GM12872 (cell line): Measurements from ENCODE around the gene TMEM200A.

Source experiments
- TF ChIP-seq, protein P1 (sequence below): IDR thresholded peaks from 3 replicates; pipeline ENCODE4 v1.5.1; 2011; ENCODE audit warnings: low read depth, mild to moderate bottlenecking, low read length, moderate library complexity; ENCODE audit not compliant: insufficient read depth

TMEM200A gene

DNA sequence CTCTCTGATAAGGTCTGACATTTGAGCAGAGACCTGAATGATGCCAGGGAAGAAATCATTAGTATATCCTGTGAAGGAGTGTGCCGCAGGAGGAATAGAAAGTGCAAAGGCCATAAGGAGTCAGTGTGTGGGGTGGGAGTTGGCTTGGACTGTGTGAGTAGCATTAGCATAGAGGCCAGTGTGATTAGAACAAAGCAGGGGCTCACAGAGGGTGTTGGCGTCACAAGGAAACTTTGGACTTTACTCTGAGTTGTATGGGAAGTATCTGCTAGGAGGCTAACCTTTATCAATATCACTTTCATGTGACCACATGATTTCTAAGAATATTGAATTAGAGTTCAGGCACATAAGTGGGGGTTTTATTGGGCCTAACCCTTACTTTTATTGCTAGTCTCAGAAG, 12.1 kb downstream of the TMEM200A start:
- TF ChIP-seq, protein P1, sequence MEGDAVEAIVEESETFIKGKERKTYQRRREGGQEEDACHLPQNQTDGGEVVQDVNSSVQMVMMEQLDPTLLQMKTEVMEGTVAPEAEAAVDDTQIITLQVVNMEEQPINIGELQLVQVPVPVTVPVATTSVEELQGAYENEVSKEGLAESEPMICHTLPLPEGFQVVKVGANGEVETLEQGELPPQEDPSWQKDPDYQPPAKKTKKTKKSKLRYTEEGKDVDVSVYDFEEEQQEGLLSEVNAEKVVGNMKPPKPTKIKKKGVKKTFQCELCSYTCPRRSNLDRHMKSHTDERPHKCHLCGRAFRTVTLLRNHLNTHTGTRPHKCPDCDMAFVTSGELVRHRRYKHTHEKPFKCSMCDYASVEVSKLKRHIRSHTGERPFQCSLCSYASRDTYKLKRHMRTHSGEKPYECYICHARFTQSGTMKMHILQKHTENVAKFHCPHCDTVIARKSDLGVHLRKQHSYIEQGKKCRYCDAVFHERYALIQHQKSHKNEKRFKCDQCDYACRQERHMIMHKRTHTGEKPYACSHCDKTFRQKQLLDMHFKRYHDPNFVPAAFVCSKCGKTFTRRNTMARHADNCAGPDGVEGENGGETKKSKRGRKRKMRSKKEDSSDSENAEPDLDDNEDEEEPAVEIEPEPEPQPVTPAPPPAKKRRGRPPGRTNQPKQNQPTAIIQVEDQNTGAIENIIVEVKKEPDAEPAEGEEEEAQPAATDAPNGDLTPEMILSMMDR: no peak

DNA sequence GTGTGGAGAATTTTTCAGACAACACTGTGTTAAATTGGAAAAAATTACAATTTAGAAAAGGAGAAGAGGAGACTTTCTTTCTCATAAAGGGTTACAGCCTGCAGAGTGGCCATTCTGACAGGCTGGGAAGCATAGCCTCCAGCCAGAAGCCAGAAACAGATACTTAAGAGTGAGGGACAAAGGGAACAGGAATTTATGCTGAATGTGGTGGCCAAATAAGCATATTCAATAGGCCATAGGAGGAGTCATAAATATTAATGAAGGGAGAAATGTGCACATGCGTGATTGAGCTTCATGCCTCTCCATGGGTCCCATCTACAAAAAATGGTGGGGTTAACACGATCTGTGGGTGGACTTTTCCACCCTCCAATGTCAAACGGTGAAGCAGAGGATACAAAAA, 13.4 kb downstream of the TMEM200A start:
- TF ChIP-seq, protein P1: no peak

DNA sequence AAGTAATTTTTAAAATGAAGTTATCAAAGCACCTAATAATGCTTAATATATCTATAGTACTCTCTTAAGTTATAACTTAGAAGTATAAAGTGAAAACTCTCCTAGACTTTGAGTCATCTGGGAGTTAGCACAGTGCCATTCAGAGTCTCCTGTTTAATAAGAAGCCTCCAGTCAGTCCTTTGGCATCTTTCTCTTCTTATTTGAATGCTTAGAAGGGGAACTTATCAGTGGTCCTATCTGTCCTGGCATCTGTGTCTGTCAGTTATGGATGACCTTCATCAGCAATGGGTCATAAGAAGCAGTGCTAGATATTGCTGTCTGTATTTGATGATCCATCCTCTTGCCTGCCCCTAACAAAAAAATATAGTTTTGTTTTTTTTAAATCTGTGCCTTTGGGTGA, 15.2 kb downstream of the TMEM200A start:
- TF ChIP-seq, protein P1: no peak

DNA sequence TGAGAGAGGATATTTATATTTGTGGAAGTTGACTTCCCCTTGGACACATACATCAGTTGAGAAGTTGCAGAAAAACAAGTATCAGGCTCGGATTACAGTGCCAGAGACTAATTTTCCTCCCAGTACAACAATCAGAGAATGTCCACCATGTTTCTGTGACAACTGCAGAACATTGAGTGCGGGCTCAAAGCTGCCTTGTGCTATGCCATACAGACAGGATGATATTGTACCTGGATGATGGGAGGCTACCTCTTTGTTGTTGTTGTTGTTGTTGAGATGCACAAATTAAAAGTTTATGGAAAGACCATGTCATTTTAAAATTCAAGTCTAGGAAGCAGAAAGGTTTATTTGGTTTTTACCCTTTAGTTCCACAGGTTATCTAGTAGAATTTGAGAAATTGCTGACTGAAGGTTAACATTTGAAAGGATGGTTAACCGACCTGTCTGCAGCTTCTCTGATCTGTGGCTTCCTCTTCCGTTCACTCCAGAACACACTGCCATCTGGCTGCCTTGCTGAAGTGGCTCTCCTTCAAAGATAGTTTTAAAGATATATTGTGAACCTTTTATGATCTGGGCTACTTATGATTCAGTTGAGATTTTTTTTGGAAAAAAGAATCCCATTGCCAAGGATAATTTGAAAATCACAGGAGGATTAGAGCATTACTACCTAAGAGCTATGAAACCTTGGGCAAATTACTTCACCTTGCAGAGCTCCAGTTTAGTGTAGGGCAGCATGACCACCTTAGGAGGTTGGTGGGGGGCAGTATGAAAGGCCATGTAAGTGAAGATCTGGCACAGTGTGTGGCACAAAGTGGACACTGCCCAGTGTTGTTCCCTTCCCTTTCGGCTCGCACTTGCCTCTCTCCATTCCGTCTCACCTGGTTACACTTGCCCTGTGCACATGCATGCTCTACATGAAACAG, 15.9 kb downstream of the TMEM200A start:
- TF ChIP-seq, protein P1: peak; percentile 19; the same call in 1 of the 3 replicates

DNA sequence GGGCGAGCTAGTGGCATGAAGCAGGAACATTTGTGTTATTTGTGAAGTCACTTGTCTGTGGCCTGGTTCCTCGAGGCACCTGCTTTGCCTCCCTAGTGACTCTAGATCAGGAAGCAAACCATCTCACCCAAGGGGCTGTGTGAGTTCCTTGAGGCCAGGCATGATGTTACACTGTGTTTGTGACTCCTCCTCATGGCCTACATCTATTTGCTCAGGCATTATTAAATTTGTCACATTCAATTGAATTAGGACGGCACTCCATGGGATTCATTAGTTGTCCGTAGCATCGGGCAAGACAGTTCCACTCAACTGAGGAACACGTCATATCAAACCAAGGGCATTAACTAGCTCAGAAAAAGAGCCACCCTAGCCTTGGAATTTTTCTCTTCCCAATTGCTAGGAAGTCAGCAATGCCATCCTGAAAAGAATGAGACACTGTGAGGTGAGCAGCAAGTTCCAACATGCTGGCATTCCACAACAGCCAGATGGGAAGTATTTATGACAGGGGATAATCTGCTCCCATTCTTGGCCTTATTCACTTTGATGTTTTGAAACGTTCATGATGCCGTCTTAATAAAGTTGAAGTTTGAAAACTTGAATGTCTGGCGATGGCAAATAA, 17.2 kb downstream of the TMEM200A start:
- TF ChIP-seq, protein P1: no peak

DNA sequence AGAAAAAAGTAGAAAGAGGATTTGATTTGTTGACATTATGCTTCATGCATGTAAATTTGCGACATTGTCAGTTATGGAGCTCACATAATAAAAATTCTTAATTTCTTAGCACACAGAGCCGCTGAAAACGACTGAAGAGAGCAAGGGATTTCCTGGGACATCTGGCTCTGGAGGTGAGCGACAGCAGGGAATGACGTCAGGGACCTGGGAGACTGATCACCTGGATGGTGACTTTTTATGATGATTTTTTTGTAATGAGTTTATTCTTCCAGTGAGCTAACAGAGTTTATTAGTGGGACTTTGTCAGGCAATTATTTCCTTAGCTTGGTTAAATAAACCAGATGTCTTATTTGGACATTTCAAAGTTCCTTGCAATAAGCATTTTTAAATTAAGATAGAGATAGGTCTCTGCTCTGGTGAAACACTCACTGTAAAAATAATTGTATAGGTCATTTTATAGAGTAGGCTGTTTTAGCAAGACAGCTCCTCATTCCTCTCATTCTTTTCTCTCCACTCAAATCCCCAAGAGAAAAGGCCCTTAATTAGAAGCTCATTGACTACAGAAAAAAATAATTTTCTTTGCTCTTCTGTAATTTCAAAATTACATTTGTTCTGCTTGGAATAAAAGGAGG, 19.4 kb downstream of the TMEM200A start:
- TF ChIP-seq, protein P1: no peak

DNA sequence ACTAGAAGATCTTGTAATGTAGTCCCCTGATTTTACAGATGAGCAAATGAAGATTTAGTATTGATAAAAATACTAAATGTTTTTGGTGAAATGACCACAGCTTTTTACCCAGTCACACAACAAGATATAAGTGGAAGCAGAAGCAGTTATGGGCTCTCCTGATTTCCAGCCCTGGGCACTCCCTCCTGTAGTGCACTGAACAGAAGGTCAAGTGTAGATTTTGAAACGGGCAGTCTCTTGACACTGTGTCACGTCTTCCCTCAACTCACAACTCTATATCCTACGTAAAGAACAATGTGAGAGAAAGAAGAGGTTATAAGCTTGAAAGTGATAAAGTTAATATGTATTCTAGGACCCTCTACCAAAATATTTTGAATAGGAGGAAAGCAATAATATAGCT, 23.3 kb downstream of the TMEM200A start:
- TF ChIP-seq, protein P1: no peak
